H4 (cell line): ENCODE data around the gene SNX4. TPM values are rescaled to one million over a fixed set of nuclear protein-coding genes. Genes with fewer than 3 reads are reported as not detected.

Experiments used
- DNase-seq: peaks from one replicate; pipeline ENCODE4 v3.0.0-alpha.2; 2015; ENCODE audit warnings: low spot score
- total RNA-seq: library from RNA; depleted of rRNA; stranded (reverse); fragments of >200 nt; shearing (Covaris generic); gene quantifications from 2 replicates; pipeline ENCODE4 v1.2.3, GENCODE V29; 2014; rRNA removed

Gene SNX4
- total RNA-seq, 1 experiment from 2014 or later = 53.4 TPM

GRCh38 chr3:125403789-125404188 is 116.2 kb downstream of the SNX4 start:
- no peak for DNase-seq

GRCh38 chr3:125402639-125403038 is 117.4 kb downstream of the SNX4 start:
- no peak for DNase-seq

- no peak for DNase-seq
These were observed 118.6 kb downstream of the SNX4 start for GRCh38 chr3:125401402-125401801.

GRCh38 chr3:125398952-125399351 is 121.0 kb downstream of the SNX4 start:
- DNase-seq = no peak

Other genes with a start within 250 kb of the SNX4 start
- 17.4 and 22.1 TPM in 2 replicates for gene ZNF148, start 144.9 kb downstream of the SNX4 start, total RNA-seq
- 7.9 and 10.9 TPM in 2 replicates for gene OSBPL11, start 75.3 kb upstream of the SNX4 start, total RNA-seq